ENCODE results near the gene ZNF415.

Gene ZNF415

DNA sequence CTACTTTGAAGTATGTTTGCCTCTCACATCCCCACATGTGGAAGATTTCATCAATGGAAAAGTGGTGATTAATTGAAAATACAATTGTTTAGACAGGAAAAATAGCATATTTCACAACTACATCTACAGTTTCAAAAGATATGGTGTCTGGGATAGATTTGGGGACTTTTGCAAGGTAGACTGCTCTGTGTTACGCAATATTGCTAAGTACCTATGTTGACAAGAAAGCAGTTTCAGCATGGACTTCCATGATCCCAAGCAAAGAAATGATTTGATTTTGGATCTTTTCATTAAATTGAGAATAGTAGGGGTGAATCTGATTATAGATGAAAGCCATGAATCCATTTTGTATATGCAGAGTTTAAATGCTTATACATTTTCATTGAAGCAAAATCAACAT, 40.0 kb downstream of the ZNF415 start:
- TF ChIP-seq POLR2A (IDR thresholded peaks at IDR 0.05; ENCODE audit: low read depth, low read length): no peak
- DNase-seq (ENCODE audit: insufficient read length, low spot score): no peak
- FAIRE-seq: no peak

DNA sequence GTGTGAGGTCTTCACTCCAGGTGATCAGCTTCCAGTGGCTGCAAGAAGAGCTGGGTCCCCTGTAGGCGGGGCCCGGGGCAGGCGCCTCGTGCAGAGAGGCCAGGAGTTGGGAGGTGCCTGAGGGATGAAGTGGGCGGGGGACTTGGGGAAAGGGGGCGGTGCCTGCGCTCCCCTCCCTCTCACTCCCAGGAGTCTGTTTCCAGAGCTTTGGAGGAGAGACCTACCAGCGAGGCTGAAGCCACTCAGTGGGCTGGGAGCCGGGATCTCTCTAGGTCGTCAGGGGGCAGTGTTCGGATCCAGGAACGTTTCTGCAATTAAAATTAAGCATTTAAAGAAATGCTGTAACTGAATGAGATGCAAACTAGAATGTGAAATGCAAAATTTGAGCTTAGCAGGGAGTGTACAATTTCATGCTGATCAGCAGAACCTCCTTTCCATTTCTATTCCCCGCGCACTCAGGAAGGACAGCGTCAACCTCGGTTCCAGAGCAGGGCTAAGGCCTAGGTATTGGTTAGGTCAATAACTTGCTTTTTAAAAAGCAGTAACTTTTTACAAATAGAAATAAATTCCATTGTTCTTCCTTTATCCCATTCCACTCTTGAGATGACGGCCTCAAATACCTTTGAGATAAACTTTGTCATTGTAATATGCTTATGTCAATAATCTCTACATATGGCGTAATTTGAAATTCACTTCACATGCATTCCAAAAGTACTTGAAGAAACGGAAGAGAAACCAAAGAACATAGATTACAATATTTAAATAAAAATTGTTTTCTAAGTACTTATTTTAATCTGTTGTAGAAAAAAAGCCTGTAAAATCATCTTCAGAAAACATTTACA, 41.1 kb downstream of the ZNF415 start:
- FAIRE-seq: no peak
- no peak for TF ChIP-seq POLR2A (IDR thresholded peaks at IDR 0.05; ENCODE audit: low read depth, low read length)
- DNase-seq (ENCODE audit: insufficient read length, low spot score): no peak

DNA sequence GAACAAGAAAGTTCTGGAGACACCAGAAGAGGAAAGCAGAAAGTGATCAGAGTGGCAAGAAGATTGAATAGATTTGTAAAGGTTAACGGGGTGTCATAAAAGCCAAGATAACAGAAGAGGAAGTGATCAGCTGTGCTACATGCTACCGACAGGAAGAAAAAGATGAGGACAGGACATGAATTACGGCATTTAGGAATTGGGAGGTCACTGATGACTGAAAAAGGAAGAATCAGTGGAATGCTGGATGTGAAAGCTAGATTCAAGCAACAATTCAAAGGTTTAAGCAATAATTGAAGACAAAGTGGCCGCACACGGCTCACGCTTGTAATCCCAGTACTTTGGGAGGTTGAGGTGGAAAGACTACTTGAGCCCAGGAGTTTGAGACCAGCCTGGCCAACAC, 44.6 kb downstream of the ZNF415 start:
- DNase-seq (ENCODE audit: insufficient read length, low spot score) (no peak), FAIRE-seq (no peak)
- no peak for TF ChIP-seq POLR2A (IDR thresholded peaks at IDR 0.05; ENCODE audit: low read depth, low read length)

- FAIRE-seq: no peak
- no peak for TF ChIP-seq POLR2A (IDR thresholded peaks at IDR 0.05; ENCODE audit: low read depth, low read length)
- DNase-seq (ENCODE audit: insufficient read length, low spot score): no peak
These were observed 45.8 kb downstream of the ZNF415 start for GRCh38 chr19:53086949-53087348.

- FAIRE-seq: no peak
- no peak for DNase-seq (ENCODE audit: insufficient read length, low spot score)
These were observed 47.2 kb downstream of the ZNF415 start for GRCh38 chr19:53085496-53085895.

DNA sequence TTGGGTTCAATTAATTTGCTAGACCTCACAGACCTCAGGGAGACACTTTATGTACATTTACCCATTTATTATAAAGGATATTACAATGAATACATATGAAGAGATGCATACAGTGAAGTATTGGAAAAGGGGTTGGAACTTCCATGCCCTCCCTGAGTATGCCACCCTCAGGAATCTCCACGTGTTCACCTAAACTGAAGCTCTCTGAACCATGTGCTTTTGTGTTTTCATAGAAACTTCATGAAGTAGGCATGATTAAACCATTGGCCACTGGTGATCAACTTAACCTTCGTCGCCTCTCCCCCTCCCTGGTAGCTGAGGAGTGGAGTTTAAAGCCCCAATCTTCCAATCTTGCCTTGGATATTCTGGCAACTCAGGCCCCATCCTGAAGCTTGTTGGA, 49.8 kb downstream of the ZNF415 start:
- FAIRE-seq (no peak), DNase-seq (ENCODE audit: insufficient read length, low spot score) (no peak)
- no peak for TF ChIP-seq POLR2A (IDR thresholded peaks at IDR 0.05; ENCODE audit: low read depth, low read length)

More at GRCh38 chr19:53085496-53085895, 47.2 kb downstream of the ZNF415 start:
- TF ChIP-seq POLR2A (IDR thresholded peaks at IDR 0.05; ENCODE audit: low read depth, low read length): no peak

DNA sequence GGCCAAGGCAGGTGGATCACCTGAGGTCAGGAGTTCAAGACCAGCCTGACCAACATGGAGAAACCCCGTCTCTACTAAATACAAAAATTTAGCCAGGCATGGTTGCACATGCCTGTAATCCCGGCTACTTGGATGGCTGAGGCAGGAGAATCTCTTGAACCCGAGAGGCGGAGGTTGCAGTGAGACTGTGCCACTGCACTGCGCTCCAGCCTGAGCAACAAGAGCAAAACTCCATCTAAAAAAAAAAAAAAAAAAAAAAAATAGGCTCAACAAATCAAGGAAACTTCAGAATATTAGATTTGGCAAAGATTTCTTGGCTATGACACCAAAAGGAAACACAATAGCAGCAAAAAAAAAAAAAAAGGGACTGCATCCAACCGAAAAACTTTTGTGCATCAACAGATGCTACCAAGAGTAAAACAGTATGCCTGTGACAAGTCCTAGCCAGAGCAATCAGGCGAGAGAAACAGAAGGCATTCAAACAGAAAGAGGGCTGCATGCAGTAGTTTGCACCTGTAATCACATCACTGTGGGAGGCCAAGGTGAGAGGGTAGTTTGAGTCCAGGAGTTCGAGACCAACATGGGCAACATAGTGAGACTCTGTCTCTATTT, 53.3 kb downstream of the ZNF415 start:
- TF ChIP-seq POLR2A (IDR thresholded peaks at IDR 0.05; ENCODE audit: low read depth, low read length): no peak
- DNase-seq (ENCODE audit: insufficient read length, low spot score) (no peak), FAIRE-seq (no peak)

- DNase-seq (ENCODE audit: insufficient read length, low spot score) (no peak), FAIRE-seq (no peak)
- no peak for TF ChIP-seq POLR2A (IDR thresholded peaks at IDR 0.05; ENCODE audit: low read depth, low read length)
These were observed 54.0 kb downstream of the ZNF415 start for GRCh38 chr19:53078668-53079067.

DNA sequence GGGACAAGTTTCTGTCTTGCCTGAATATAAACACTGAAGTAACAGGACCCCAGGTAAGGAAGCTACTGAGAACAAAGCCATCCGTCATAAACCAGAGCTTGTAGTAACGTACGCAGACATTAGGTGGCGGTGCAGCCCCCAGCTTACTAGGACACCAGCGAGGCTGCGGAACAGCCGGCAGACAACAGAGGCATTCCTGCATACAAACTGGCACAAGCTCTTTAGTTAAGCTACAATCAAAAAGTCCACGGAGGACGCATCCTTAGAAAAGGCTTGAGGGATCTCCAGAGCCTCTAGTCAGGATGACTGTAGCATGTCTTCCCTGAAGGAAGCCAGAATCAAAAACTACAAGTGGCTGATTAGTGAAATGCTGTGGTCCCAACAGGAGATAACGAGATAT, 55.7 kb downstream of the ZNF415 start:
- DNase-seq (ENCODE audit: insufficient read length, low spot score) (no peak), FAIRE-seq (no peak)
- no peak for TF ChIP-seq POLR2A (IDR thresholded peaks at IDR 0.05; ENCODE audit: low read depth, low read length)

DNA sequence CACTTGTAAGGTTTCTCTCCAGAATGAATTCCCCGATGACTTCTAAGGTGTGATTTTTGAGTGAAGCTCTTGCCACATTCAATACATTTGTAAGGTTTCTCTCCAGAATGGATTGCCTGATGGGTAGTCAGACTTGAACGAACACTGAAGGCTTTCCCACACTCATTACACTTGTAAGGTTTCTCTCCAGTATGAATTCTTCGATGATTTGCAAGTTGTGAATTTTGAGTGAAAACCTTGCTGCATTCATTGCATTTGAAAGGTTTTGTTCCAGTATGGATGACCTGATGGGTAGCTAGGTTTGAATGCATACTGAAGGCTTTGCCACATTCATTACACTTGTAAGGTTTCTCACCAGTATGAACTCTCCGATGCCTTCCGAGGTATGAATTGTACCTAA, 63.9 kb downstream of the ZNF415 start:
- no peak for TF ChIP-seq POLR2A (IDR thresholded peaks at IDR 0.05; ENCODE audit: low read depth, low read length)
- FAIRE-seq (no peak), DNase-seq (ENCODE audit: insufficient read length, low spot score) (no peak)

DNA sequence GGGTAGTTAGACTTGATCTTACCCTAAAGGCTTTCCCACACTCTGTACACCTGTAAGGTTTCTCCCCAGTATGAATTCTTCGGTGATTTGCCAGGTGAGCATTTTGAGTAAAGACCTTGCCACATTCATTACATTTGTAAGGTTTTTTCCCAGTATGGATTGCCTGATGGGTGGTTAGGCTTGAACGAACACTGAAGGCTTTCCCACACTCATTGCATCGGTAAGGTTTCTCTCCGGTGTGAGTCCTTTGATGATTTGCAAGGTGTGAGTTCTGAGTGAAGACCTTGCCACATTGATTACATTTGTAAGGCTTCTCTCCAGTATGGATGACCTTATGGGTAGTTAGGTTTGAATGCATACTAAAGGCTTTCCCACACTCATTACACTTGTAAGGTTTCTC, 64.5 kb downstream of the ZNF415 start:
- no peak for DNase-seq (ENCODE audit: insufficient read length, low spot score)
- TF ChIP-seq POLR2A (IDR thresholded peaks at IDR 0.05; ENCODE audit: low read depth, low read length): no peak
- no peak for FAIRE-seq

- DNase-seq (ENCODE audit: insufficient read length, low spot score) (no peak), FAIRE-seq (no peak)
- no peak for TF ChIP-seq POLR2A (IDR thresholded peaks at IDR 0.05; ENCODE audit: low read depth, low read length)
These were observed 74.7 kb downstream of the ZNF415 start for GRCh38 chr19:53057904-53058580.

All from H54 (cell line).